ENCODE data around the gene SPOCK1. TPM values are rescaled to one million over a fixed set of nuclear protein-coding genes. Genes with fewer than 3 reads are reported as not detected.

Gene SPOCK1
- total RNA-seq, 1 experiment from 2014 or later, result 0.27 TPM

GRCh38 chr5:137433539-137433938, 65.6 kb downstream of the SPOCK1 start:
- TF ChIP-seq ATF3 (IDR thresholded peaks at IDR 0.05) (no peak), POLR2A (IDR thresholded peaks at IDR 0.05; ENCODE audit: borderline replicate concordance, extremely low read depth, insufficient read depth, insufficient read length) (no peak), SP1 (IDR thresholded peaks at IDR 0.05; ENCODE audit: low read depth) (no peak), ZBTB33 (IDR thresholded peaks at IDR 0.05; ENCODE audit: extremely low read depth, insufficient replicate concordance, low read length) (no peak), ZFX (IDR thresholded peaks at IDR 0.05) (no peak), CTCF (IDR thresholded peaks at IDR 0.05 in 2 of 3, conservative IDR thresholded peaks at IDR 0.05 in 1 of 3; ENCODE audit: borderline replicate concordance in 1 of 3, insufficient read depth in 1 of 3, low read depth in 2 of 3, low read length in 2 of 3) (no peak), ELF1 (IDR thresholded peaks at IDR 0.05; ENCODE audit: borderline replicate concordance, low read depth) (no peak), RAD21 (IDR thresholded peaks at IDR 0.05; ENCODE audit: low read depth) (no peak), POLR2AphosphoS5 (IDR thresholded peaks at IDR 0.05; ENCODE audit: low read depth, low read length) (no peak), EGR1 (IDR thresholded peaks at IDR 0.05; ENCODE audit: low read depth) (no peak), SIN3A (IDR thresholded peaks at IDR 0.05; ENCODE audit: low read depth) (no peak), TCF7L2 (IDR thresholded peaks at IDR 0.05; ENCODE audit: borderline replicate concordance, extremely low read depth, insufficient read depth, insufficient read length) (no peak), CEBPB (IDR thresholded peaks at IDR 0.05; ENCODE audit: low read depth) (no peak), EZH2phosphoT487 (IDR thresholded peaks at IDR 0.05; ENCODE audit: borderline replicate concordance) (no peak), CBX3 (IDR thresholded peaks at IDR 0.05; ENCODE audit: low read depth) (no peak), SRF (IDR thresholded peaks at IDR 0.05; ENCODE audit: low read depth) (no peak)
- no TSS peak for BruUV-seq (replicated peaks)
- H3K27me3 ChIP-seq (ENCODE audit: insufficient read depth, low read length), result peaks cover 25% of the 10 kb centered on the region
- DNase-seq (ENCODE audit: low read depth, low spot score) (no peak), ATAC-seq (no peak)
- CTCF ChIA-PET, result no interaction called here
- H3K27ac ChIP-seq (ENCODE audit: low read depth, low read length), result no peak overlapping the region
- H3K4me3 ChIP-seq (replicated peaks in 1 of 2; ENCODE audit: low read depth in 1 of 2, low read length in 2 of 2), result no peak overlapping the region
- H4K20me1 ChIP-seq (ENCODE audit: insufficient read depth), result no peaks in the 10 kb centered on the region
- H3K9ac ChIP-seq (ENCODE audit: low read length), result no peak overlapping the region
- RAD21 ChIA-PET (ENCODE audit: low non-redundant PET in 1 of 2, low total read pairs in 2 of 2, uncharacterized antibody in 2 of 2, unreplicated experiment in 2 of 2), result no interaction called here
- H3K4me1 ChIP-seq (ENCODE audit: control insufficient read depth in 1 of 2, insufficient read depth in 2 of 2, low read length in 2 of 2), result no peaks in the 10 kb centered on the region
- no peaks in the 10 kb centered on the region for H3K36me3 ChIP-seq (ENCODE audit: control insufficient read depth in 1 of 2, insufficient read depth in 2 of 2, low read length in 2 of 2)
- POLR2A ChIA-PET, result no interaction called here
- no peak overlapping the region for H3K4me2 ChIP-seq (ENCODE audit: low read length)
- H2AFZ ChIP-seq (ENCODE audit: low read depth, low read length, poor library complexity, severe bottlenecking), result no peak overlapping the region
- H3K9me2 ChIP-seq (ENCODE audit: insufficient read depth), result no peaks in the 10 kb centered on the region
- no peaks in the 10 kb centered on the region for H3K79me2 ChIP-seq (ENCODE audit: insufficient read depth, low read length)
- intact Hi-C loops (cut with micrococcal nuclease), result no loop called here
- no peaks in the 10 kb centered on the region for H3K9me3 ChIP-seq (ENCODE audit: control insufficient read depth in 1 of 2, insufficient read depth in 1 of 2, low read depth in 1 of 2, low read length in 2 of 2)

Measured in HCT116 (cell line).